WTC11 (cell line): ENCODE results near the gene THSD4. TPM values are rescaled to one million over a fixed set of nuclear protein-coding genes. Genes with fewer than 3 reads are reported as not detected.

ENCODE experiments used
- ATAC-seq: fragments of 200-7000 bp; cut with Tn5 transposase; 2 replicates; pipeline ENCODE4 v1.10.0; 2021; ENCODE audit warnings: mild to moderate bottlenecking, moderate library complexity
- CTCF ChIA-PET: fragments of 300-600 bp; sonication (Branson Sonifier 250); formaldehyde crosslinking; loops from one replicate; lab custom pipeline; 2021; ENCODE audit warnings: antibody characterized with exemption; lab: Charles Lee
- POLR2A ChIA-PET: fragments of 350-600 bp; sonication (Branson Sonifier 250); formaldehyde crosslinking; loops from one replicate; lab custom pipeline; 2021; ENCODE audit warnings: antibody characterized with exemption; lab: Charles Lee
- DNase-seq: peaks from one replicate; pipeline ENCODE4 v3.0.0; 2021; ENCODE audit warnings: low spot score
- H3K27ac Mint-ChIP-seq: 2 replicates; pipeline ENCODE4 v1.8.0; 2021; ENCODE audit warnings: mixed read lengths
- H3K27me3 Mint-ChIP-seq: 2 replicates; pipeline ENCODE4 v1.8.0; 2021; ENCODE audit warnings: low read depth, mild to moderate bottlenecking, moderate library complexity, mixed read lengths
- H3K36me3 Mint-ChIP-seq: 2 replicates; pipeline ENCODE4 v1.8.0; 2021; ENCODE audit warnings: mixed read lengths
- H3K4me1 Mint-ChIP-seq: 2 replicates; pipeline ENCODE4 v1.8.0; 2022; ENCODE audit warnings: mixed read lengths
- H3K4me3 Mint-ChIP-seq: 2 replicates; pipeline ENCODE4 v1.8.0; 2021; ENCODE audit warnings: mild to moderate bottlenecking, moderate library complexity, mixed read lengths
- H3K9me3 Mint-ChIP-seq: 2 replicates; pipeline ENCODE4 v1.8.0; 2021; ENCODE audit warnings: mixed read lengths
- ETV6 ChIP-seq: sonication (generic); formaldehyde crosslinking; IDR thresholded peaks from 2 replicates; pipeline ENCODE4 v1.8.1; 2022; ENCODE audit warnings: mild to moderate bottlenecking, missing genetic modification reagents
- GABPB1 ChIP-seq: sonication (generic); formaldehyde crosslinking; IDR thresholded peaks from 2 replicates; pipeline ENCODE4 v1.8.1; 2023; ENCODE audit warnings: mild to moderate bottlenecking, missing genetic modification reagents
- GTF2I ChIP-seq: fragments of 250-450 bp; sonication (Bioruptor Pico); conservative IDR thresholded peaks from 2 replicates; pipeline ENCODE4 v1.4.0; 2021; ENCODE audit warnings: mild to moderate bottlenecking
- IRF2 ChIP-seq: sonication (generic); formaldehyde crosslinking; IDR thresholded peaks from 2 replicates; pipeline ENCODE4 v1.8.0; 2022; ENCODE audit warnings: low read depth, missing genetic modification reagents, borderline replicate concordance
- NFATC4 ChIP-seq: fragments of 250-450 bp; sonication (Bioruptor Pico); IDR thresholded peaks from 2 replicates; pipeline ENCODE4 v1.9.0; 2021; ENCODE audit warnings: mild to moderate bottlenecking
- NR1H2 ChIP-seq: sonication (generic); formaldehyde crosslinking; IDR thresholded peaks from 2 replicates; pipeline ENCODE4 v1.9.0; 2021; ENCODE audit warnings: mild to moderate bottlenecking, moderate library complexity, missing genetic modification reagents
- NR3C1 ChIP-seq: sonication (generic); formaldehyde crosslinking; conservative IDR thresholded peaks from 2 replicates; pipeline ENCODE4 v1.8.1; 2023; ENCODE audit warnings: low read depth, mild to moderate bottlenecking, missing genetic modification reagents
- OVOL2 ChIP-seq: fragments of 250-450 bp; sonication (Bioruptor Pico); IDR thresholded peaks from 2 replicates; pipeline ENCODE4 v1.9.0; 2021; ENCODE audit warnings: mild to moderate bottlenecking, borderline replicate concordance
- PRRX2 ChIP-seq: fragments of 250-450 bp; sonication (Bioruptor Pico); IDR thresholded peaks from 2 replicates; pipeline ENCODE4 v1.8.0; 2021; ENCODE audit warnings: mild to moderate bottlenecking
- RORB ChIP-seq: fragments of 250-450 bp; sonication (Bioruptor Pico); IDR thresholded peaks from 2 replicates; pipeline ENCODE4 v1.9.0; 2021; ENCODE audit warnings: mild to moderate bottlenecking
- SMAD4 ChIP-seq: sonication (generic); formaldehyde crosslinking; IDR thresholded peaks from 2 replicates; pipeline ENCODE4 v1.8.0; 2022; ENCODE audit warnings: mild to moderate bottlenecking, missing genetic modification reagents
- SP1 ChIP-seq: sonication (generic); formaldehyde crosslinking; conservative IDR thresholded peaks from 2 replicates; pipeline ENCODE4 v1.8.1; 2022; ENCODE audit warnings: missing genetic modification reagents
- TEAD1 ChIP-seq: sonication (generic); formaldehyde crosslinking; IDR thresholded peaks from 2 replicates; pipeline ENCODE4 v1.8.0; 2022; ENCODE audit warnings: mild to moderate bottlenecking, missing genetic modification reagents
- TEAD4 ChIP-seq: sonication (generic); formaldehyde crosslinking; IDR thresholded peaks from 2 replicates; pipeline ENCODE4 v1.8.0; 2022; ENCODE audit warnings: mild to moderate bottlenecking, missing genetic modification reagents
- ZBTB21 ChIP-seq: sonication (generic); formaldehyde crosslinking; IDR thresholded peaks from 2 replicates; pipeline ENCODE4 v1.8.1; 2023; ENCODE audit warnings: mild to moderate bottlenecking, missing genetic modification reagents, borderline replicate concordance
- ZNF121 ChIP-seq: sonication (generic); formaldehyde crosslinking; IDR thresholded peaks from 2 replicates; pipeline ENCODE4 v1.8.0; 2023; ENCODE audit warnings: missing genetic modification reagents
- ZNF232 ChIP-seq: sonication (generic); formaldehyde crosslinking; IDR thresholded peaks from 2 replicates; pipeline ENCODE4 v1.8.0; 2022; ENCODE audit warnings: mild to moderate bottlenecking, missing genetic modification reagents
- total RNA-seq: library from RNA; stranded (reverse); gene quantifications from 3 replicates; pipeline ENCODE4 v1.2.3, GENCODE V29; 2021
- TF ChIP-seq, protein P1 (sequence below): sonication (generic); formaldehyde crosslinking; IDR thresholded peaks from 2 replicates; pipeline ENCODE4 v1.8.1; 2022; ENCODE audit warnings: low read depth, missing genetic modification reagents, borderline replicate concordance
- TF ChIP-seq, protein P2 (sequence below): sonication (generic); formaldehyde crosslinking; conservative IDR thresholded peaks from 2 replicates; pipeline ENCODE4 v1.8.1; 2022; ENCODE audit warnings: mild to moderate bottlenecking, missing genetic modification reagents
- TF ChIP-seq, protein P3 (sequence below): sonication (generic); formaldehyde crosslinking; IDR thresholded peaks from 2 replicates; pipeline ENCODE4 v1.8.0; 2022; ENCODE audit warnings: mild to moderate bottlenecking, missing genetic modification reagents
- TF ChIP-seq, protein P4 (sequence below): fragments of 250-450 bp; sonication (Bioruptor Pico); IDR thresholded peaks from 2 replicates; pipeline ENCODE4 v2.1.2; 2022; ENCODE audit warnings: mild to moderate bottlenecking, moderate library complexity
- TF ChIP-seq, protein P5 (sequence below): sonication (generic); formaldehyde crosslinking; IDR thresholded peaks from 2 replicates; pipeline ENCODE4 v1.8.1; 2023; ENCODE audit warnings: mild to moderate bottlenecking, missing genetic modification reagents, moderate library complexity
- TF ChIP-seq, protein P6 (sequence below): sonication (generic); formaldehyde crosslinking; IDR thresholded peaks from 2 replicates; pipeline ENCODE4 v1.8.0; 2022; ENCODE audit warnings: mild to moderate bottlenecking, missing genetic modification reagents
- TF ChIP-seq, protein P7 (sequence below): sonication (generic); formaldehyde crosslinking; IDR thresholded peaks from 2 replicates; pipeline ENCODE4 v1.8.1; 2022; ENCODE audit warnings: low read depth, mild to moderate bottlenecking, moderate library complexity, missing genetic modification reagents, borderline replicate concordance
- TF ChIP-seq, protein P8 (sequence below): sonication (generic); formaldehyde crosslinking; IDR thresholded peaks from 2 replicates; pipeline ENCODE4 v1.8.0; 2022; ENCODE audit warnings: mild to moderate bottlenecking, missing genetic modification reagents

THSD4 gene
- total RNA-seq, 1 experiment from 2014 or later, result 7.8 TPM

DNA sequence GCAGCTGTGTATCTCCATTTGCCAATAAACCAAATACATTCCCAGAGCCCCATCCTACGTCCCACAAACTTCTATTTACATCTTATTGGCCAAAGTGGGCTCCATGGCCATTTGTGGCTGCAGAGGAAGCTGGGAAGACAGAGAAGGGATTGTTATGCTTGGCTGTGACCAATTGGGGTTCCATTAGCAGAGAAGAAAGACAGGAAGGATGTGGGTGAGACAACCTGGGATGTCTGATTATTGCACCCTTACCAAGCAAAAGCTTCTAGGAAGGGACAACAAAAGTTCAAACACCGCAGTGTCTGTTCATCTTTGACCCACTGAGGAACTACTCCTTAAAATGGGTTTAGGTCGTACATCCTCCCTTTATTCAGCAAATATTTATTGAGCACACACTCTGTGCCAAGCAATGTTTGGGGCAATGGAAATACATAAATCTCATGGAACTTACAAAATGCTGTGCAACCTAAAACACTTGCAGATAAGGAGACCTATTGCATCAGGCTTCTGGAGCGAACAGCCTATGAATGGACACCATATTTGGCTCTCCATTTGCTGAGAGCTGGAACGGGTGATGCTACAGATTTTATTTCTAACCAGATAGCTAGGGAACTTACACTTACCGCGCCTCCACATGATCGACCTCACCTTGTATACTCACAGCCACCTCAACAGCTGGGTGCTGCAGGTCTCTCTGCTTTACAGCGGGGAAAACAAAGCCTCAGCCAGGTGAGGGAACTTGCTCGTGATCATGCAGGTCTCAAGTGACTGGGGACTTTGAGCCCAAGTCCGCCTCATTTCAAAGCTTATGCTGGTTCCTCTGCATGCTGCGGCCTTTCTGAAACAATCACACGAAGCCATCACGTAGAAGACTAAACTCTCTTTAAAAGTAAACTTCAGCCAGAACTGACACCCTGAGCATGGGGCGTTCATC is 673.6 kb downstream of the THSD4 start:
- Mint-ChIP-seq H3K27ac (no peak overlapping the region), H3K4me1 (no peaks in the 10 kb centered on the region), H3K4me3 (no peak overlapping the region), H3K36me3 (no peaks in the 10 kb centered on the region; the same call in 1 of the 2 replicates), H3K9me3 (no peaks in the 10 kb centered on the region)
- CTCF ChIA-PET, result interaction anchor here (1.3 to 1.9 kb wide), 2 partner anchors 8 to 45 kb away, joined by 4 to 9 read pairs; no protein-coding TSS in a partner anchor
- DNase-seq, result no peak
- TF ChIP-seq ZNF121 (CRISPR knock-in tag) (no peak), SMAD4 (CRISPR knock-in tag) (no peak), GABPB1 (CRISPR knock-in tag) (peak; percentile 36; the same call in 1 of the 2 replicates), PRRX2 (CRISPR knock-in tag) (no peak)
- TF ChIP-seq, all 79 proteins: peak for 1
- no peak for ATAC-seq
- H3K27me3 Mint-ChIP-seq, result no peaks in the 10 kb centered on the region; the same call in 1 of the 2 replicates
- POLR2A ChIA-PET, result no interaction called here

DNA sequence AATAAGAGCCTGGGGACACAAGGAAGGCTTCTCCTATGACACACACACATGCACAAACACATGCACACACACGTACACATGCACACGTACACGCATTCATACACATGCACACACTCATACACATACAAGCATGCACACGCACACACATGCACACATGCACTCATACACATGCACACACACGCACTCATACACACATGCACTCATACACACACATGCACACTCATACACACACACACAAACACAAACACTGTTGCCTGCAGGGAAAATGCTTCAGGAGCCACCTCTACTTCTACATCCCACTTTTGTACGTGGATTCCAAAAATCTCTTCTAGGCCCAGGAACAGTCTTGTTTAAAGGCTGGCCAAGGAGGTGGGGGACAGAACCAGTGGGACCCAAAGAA is 674.3 kb downstream of the THSD4 start:
- TF ChIP-seq GTF2I (CRISPR knock-in tag) (no peak), SP1 (CRISPR knock-in tag) (no peak), OVOL2 (no peak), ETV6 (CRISPR knock-in tag) (no peak), NFATC4 (no peak), RORB (CRISPR knock-in tag) (no peak), IRF2 (no peak), TEAD1 (CRISPR knock-in tag) (no peak)
- TF ChIP-seq, protein P1, sequence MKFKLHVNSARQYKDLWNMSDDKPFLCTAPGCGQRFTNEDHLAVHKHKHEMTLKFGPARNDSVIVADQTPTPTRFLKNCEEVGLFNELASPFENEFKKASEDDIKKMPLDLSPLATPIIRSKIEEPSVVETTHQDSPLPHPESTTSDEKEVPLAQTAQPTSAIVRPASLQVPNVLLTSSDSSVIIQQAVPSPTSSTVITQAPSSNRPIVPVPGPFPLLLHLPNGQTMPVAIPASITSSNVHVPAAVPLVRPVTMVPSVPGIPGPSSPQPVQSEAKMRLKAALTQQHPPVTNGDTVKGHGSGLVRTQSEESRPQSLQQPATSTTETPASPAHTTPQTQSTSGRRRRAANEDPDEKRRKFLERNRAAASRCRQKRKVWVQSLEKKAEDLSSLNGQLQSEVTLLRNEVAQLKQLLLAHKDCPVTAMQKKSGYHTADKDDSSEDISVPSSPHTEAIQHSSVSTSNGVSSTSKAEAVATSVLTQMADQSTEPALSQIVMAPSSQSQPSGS, result no peak
- TF ChIP-seq, protein P2, sequence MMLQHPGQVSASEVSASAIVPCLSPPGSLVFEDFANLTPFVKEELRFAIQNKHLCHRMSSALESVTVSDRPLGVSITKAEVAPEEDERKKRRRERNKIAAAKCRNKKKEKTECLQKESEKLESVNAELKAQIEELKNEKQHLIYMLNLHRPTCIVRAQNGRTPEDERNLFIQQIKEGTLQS (CRISPR knock-in tag), result no peak
- TF ChIP-seq, protein P3, sequence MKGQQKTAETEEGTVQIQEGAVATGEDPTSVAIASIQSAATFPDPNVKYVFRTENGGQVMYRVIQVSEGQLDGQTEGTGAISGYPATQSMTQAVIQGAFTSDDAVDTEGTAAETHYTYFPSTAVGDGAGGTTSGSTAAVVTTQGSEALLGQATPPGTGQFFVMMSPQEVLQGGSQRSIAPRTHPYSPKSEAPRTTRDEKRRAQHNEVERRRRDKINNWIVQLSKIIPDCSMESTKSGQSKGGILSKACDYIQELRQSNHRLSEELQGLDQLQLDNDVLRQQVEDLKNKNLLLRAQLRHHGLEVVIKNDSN (CRISPR knock-in tag), result no peak
- TF ChIP-seq, protein P4, sequence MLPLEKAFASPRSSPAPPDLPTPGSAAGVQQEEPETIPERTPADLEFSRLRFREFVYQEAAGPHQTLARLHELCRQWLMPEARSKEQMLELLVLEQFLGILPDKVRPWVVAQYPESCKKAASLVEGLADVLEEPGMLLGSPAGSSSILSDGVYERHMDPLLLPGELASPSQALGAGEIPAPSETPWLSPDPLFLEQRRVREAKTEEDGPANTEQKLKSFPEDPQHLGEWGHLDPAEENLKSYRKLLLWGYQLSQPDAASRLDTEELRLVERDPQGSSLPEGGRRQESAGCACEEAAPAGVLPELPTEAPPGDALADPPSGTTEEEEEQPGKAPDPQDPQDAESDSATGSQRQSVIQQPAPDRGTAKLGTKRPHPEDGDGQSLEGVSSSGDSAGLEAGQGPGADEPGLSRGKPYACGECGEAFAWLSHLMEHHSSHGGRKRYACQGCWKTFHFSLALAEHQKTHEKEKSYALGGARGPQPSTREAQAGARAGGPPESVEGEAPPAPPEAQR (CRISPR knock-in tag), result no peak
- H3K27ac Mint-ChIP-seq, result no peak overlapping the region
- no peaks in the 10 kb centered on the region; the same call in 1 of the 2 replicates for H3K27me3 Mint-ChIP-seq
- no peaks in the 10 kb centered on the region for H3K9me3 Mint-ChIP-seq
- no peaks in the 10 kb centered on the region; the same call in 1 of the 2 replicates for H3K36me3 Mint-ChIP-seq
- CTCF ChIA-PET, result interaction anchor here (0.8 to 1.9 kb wide), 4 partner anchors 9 to 46 kb away, joined by 4 to 9 read pairs (median 5); no protein-coding TSS in a partner anchor
- ATAC-seq, result no peak
- H3K4me3 Mint-ChIP-seq, result no peak overlapping the region
- POLR2A ChIA-PET, result no interaction called here
- DNase-seq, result no peak
- no peaks in the 10 kb centered on the region for H3K4me1 Mint-ChIP-seq

DNA sequence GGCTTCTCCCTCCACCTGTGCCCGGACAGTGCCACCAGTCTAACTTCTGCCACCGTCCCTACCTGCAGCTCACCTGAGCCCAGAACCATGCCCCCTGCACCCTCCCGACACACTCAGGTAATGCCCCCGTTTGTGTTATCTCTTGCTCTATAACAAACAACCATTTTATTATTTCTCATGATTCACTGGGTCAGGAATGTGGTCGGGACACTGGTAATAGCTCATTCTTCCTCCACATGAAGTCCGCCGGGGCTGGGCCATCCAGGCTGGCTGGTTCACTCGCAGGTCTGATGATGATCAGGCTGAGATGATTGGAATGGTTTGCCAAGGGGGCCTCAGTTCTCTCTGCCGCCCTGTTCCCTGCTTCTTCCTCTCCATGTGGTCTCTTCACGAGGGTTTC is 674.8 kb downstream of the THSD4 start:
- ATAC-seq, result no peak
- no peak overlapping the region for H3K4me3 Mint-ChIP-seq
- H3K27me3 Mint-ChIP-seq, result no peaks in the 10 kb centered on the region; the same call in 1 of the 2 replicates
- H3K36me3 Mint-ChIP-seq, result no peaks in the 10 kb centered on the region; the same call in 1 of the 2 replicates
- H3K27ac Mint-ChIP-seq, result no peak overlapping the region
- H3K9me3 Mint-ChIP-seq, result no peaks in the 10 kb centered on the region
- no peaks in the 10 kb centered on the region for H3K4me1 Mint-ChIP-seq
- POLR2A ChIA-PET, result no interaction called here
- CTCF ChIA-PET, result interaction anchor here (0.8 to 1.0 kb wide), 3 partner anchors 9 to 37 kb away, joined by 4 to 5 read pairs (median 5); no protein-coding TSS in a partner anchor
- DNase-seq, result no peak
- TF ChIP-seq SMAD4 (CRISPR knock-in tag), result no peak
- TF ChIP-seq, protein P5, sequence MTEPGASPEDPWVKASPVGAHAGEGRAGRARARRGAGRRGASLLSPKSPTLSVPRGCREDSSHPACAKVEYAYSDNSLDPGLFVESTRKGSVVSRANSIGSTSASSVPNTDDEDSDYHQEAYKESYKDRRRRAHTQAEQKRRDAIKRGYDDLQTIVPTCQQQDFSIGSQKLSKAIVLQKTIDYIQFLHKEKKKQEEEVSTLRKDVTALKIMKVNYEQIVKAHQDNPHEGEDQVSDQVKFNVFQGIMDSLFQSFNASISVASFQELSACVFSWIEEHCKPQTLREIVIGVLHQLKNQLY, result no peak
- TF ChIP-seq ZBTB21, result no peak
- TF ChIP-seq NR1H2, result no peak
- TF ChIP-seq, protein P6, sequence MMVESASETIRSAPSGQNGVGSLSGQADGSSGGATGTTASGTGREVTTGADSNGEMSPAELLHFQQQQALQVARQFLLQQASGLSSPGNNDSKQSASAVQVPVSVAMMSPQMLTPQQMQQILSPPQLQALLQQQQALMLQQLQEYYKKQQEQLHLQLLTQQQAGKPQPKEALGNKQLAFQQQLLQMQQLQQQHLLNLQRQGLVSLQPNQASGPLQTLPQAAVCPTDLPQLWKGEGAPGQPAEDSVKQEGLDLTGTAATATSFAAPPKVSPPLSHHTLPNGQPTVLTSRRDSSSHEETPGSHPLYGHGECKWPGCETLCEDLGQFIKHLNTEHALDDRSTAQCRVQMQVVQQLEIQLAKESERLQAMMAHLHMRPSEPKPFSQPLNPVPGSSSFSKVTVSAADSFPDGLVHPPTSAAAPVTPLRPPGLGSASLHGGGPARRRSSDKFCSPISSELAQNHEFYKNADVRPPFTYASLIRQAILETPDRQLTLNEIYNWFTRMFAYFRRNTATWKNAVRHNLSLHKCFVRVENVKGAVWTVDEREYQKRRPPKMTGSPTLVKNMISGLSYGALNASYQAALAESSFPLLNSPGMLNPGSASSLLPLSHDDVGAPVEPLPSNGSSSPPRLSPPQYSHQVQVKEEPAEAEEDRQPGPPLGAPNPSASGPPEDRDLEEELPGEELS (CRISPR knock-in tag), result no peak
- TF ChIP-seq NR3C1 (CRISPR knock-in tag), result no peak
- no peak for TF ChIP-seq TEAD4
- TF ChIP-seq ZNF232 (CRISPR knock-in tag), result no peak
- TF ChIP-seq, protein P7, sequence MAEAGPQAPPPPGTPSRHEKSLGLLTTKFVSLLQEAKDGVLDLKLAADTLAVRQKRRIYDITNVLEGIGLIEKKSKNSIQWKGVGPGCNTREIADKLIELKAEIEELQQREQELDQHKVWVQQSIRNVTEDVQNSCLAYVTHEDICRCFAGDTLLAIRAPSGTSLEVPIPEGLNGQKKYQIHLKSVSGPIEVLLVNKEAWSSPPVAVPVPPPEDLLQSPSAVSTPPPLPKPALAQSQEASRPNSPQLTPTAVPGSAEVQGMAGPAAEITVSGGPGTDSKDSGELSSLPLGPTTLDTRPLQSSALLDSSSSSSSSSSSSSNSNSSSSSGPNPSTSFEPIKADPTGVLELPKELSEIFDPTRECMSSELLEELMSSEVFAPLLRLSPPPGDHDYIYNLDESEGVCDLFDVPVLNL (CRISPR knock-in tag), result no peak
- TF ChIP-seq, protein P8, sequence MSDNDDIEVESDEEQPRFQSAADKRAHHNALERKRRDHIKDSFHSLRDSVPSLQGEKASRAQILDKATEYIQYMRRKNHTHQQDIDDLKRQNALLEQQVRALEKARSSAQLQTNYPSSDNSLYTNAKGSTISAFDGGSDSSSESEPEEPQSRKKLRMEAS (CRISPR knock-in tag), result no peak
- TF ChIP-seq, all 79 proteins: peak for 0
